Hepatocyte (in vitro differentiated cells): ENCODE results near the gene GNAO1.

ENCODE experiments used
- CTCF ChIP-seq: fragments of 200-600 bp; sonication (generic); IDR thresholded peaks from 2 replicates; pipeline ENCODE4 v1.5.1; 2016; ENCODE audit warnings: antibody characterized with exemption, mild to moderate bottlenecking; ENCODE audit not compliant: poor library complexity
- EZH2 ChIP-seq: fragments of 200-600 bp; sonication (generic); IDR thresholded peaks from 2 replicates; pipeline ENCODE4 v1.6.1; 2016; ENCODE audit warnings: antibody characterized with exemption, mild to moderate bottlenecking, borderline replicate concordance
- EZH2phosphoT487 ChIP-seq: fragments of 200-600 bp; sonication (generic); IDR thresholded peaks from one replicate; pipeline ENCODE4 v1.6.1; 2018; ENCODE audit warnings: antibody characterized with exemption, mild to moderate bottlenecking, low read depth, moderate library complexity; ENCODE audit not compliant: unreplicated experiment, severe bottlenecking

- TF ChIP-seq CTCF (no peak), EZH2 (no peak), EZH2phosphoT487 (no peak)
Observed at GRCh38 chr16:56268799-56269198, 77.5 kb downstream of the GNAO1 start.
